Spinal cord (tissue), 10 donors: ENCODE data around the gene TMEM178B. TPM values are rescaled to one million over a fixed set of nuclear protein-coding genes. Genes with fewer than 3 reads are reported as not detected.

Experiments used
- DNase-seq, 6 donors: peaks; one replicate each; pipeline versions ENCODE4 v3.0.0 to v3.0.0-alpha.2; 2013 to 2015; ENCODE audit warnings: low spot score in 6 of 6, low read depth in 4 of 6
- H3K27ac ChIP-seq: one replicate; pipeline ENCODE4 v1.5.1; 2013; ENCODE audit warnings: low read depth, low read length, control low read depth
- H3K27me3 ChIP-seq: one replicate; pipeline ENCODE4 v1.6.1; 2013; ENCODE audit warnings: low read length; ENCODE audit not compliant: control insufficient read depth, insufficient read depth
- H3K36me3 ChIP-seq: one replicate; pipeline ENCODE4 v1.6.1; 2013; ENCODE audit warnings: low read length; ENCODE audit not compliant: control insufficient read depth, insufficient read depth
- H3K4me1 ChIP-seq: one replicate; pipeline ENCODE4 v1.6.1; 2013; ENCODE audit warnings: low read length; ENCODE audit not compliant: control insufficient read depth, insufficient read depth
- H3K4me3 ChIP-seq: one replicate; pipeline ENCODE4 v1.5.1; 2013; ENCODE audit warnings: low read depth, low read length, control low read depth
- H3K9me3 ChIP-seq: one replicate; pipeline ENCODE4 v1.6.1; 2013; ENCODE audit warnings: low read length; ENCODE audit not compliant: control insufficient read depth, insufficient read depth
- WGBS: methylation state at CpG from one replicate; pipeline ENCODE4 v1.1.5; 2013; ENCODE audit warnings: missing lambda C conversion rate; ENCODE audit not compliant: insufficient coverage; 5-methylcytosine and 5-hydroxymethylcytosine counted together
- polyA plus RNA-seq, 2 donors: library from polyadenylated mRNA; unstranded; fragments of 120-200 nt; gene quantifications; one replicate each; pipeline ENCODE4 v1.2.1, GENCODE V29; 2013; ENCODE audit not compliant: insufficient read length in 2 of 2
- total RNA-seq, 2 donors: library from RNA; depleted of rRNA in 1 of 2; stranded (reverse); fragments of 120-200 nt in 1 of 2; fragments of >200 nt in 1 of 2; gene quantifications; one replicate each; pipeline versions ENCODE4 v1.2.3 to v1.2.4, GENCODE V29; 2013 to 2014
- donor health status: healthy.

TMEM178B gene
- total and polyA plus RNA-seq, 4 donors = 24.6 to 71.1 (median 52.1) TPM

DNA sequence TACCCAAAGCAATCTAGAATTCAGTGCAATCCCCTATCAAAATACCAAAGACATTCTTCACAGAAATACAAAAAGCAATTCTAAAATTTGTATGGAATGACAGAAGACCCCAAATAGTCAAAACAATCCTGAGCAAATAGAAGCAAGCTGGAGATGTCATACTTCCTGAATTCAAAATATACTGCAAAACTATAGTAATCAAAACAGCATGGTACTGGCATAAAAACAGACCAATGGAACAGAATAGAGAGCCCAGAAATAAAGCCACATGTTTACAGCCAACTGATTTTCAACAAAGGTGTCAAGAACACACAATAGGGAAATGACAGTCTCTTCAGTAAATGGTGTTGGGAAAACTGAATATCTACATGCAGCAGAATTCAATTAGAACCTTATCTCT, 353.3 kb downstream of the TMEM178B start:
- peaks cover 3% of the 10 kb centered on the region for H3K9me3 ChIP-seq
- no peaks in the 10 kb centered on the region for H3K27me3 ChIP-seq
- H3K36me3 ChIP-seq = no peaks in the 10 kb centered on the region
- DNase-seq = no peak
- no peak overlapping the region for H3K4me3 ChIP-seq
- peaks cover 8% of the 10 kb centered on the region for H3K4me1 ChIP-seq
- no peak overlapping the region for H3K27ac ChIP-seq

GRCh38 chr7:141430455-141431139, 356.7 kb downstream of the TMEM178B start:
- Histone ChIP-seq H3K9me3 (peaks cover 3% of the 10 kb centered on the region), H3K27ac (peak overlapping the region; percentile 22), H3K36me3 (no peaks in the 10 kb centered on the region), H3K4me1 (peaks cover 11% of the 10 kb centered on the region), H3K27me3 (no peaks in the 10 kb centered on the region), H3K4me3 (no peak overlapping the region)
- 31% methylated on average over 9 of the region's 12 CpGs for WGBS
- peak in 2 of 6 donors; percentile 16 to 42 for DNase-seq

DNA sequence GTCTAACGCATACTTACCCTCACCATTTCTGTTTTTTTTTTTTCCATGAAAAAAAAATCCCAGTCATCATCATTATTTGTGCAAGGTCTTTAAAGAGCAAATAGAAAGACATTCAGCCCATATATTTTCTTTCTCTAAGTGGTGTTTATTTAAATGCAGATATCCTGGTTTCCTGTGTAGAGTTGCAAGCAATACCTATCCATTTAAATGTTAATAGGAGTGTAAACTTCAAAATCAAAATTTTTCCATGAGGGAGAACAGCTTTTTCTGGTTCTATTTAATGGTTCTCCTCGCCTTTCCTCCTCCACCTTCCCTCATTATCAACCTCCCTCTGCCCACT, 357.2 kb downstream of the TMEM178B start:
- H3K4me3 ChIP-seq = no peak overlapping the region
- no peaks in the 10 kb centered on the region for H3K27me3 ChIP-seq
- peak overlapping the region; percentile 22 for H3K27ac ChIP-seq
- peaks cover 16% of the 10 kb centered on the region for H3K4me1 ChIP-seq
- H3K9me3 ChIP-seq = peaks cover 3% of the 10 kb centered on the region
- no peaks in the 10 kb centered on the region for H3K36me3 ChIP-seq
- no CpG with 5 or more reads among the region's 2 CpGs for WGBS
- DNase-seq = no peak

- H3K27ac ChIP-seq = no peak overlapping the region
- WGBS = no CpG with 5 or more reads among the region's 1 CpG
Measured at GRCh38 chr7:141431711-141432110, 357.8 kb downstream of the TMEM178B start.

GRCh38 chr7:141433698-141434097, 359.8 kb downstream of the TMEM178B start:
- Histone ChIP-seq H3K4me3 (no peak overlapping the region), H3K36me3 (peaks cover 6% of the 10 kb centered on the region), H3K4me1 (peaks cover 32% of the 10 kb centered on the region), H3K27me3 (no peaks in the 10 kb centered on the region), H3K9me3 (no peaks in the 10 kb centered on the region), H3K27ac (no peak overlapping the region)
- DNase-seq = no peak
- WGBS = 20% methylated on average over 1 of the region's 2 CpGs

More at GRCh38 chr7:141431711-141432110, 357.8 kb downstream of the TMEM178B start:
- DNase-seq = no peak
- no peaks in the 10 kb centered on the region for H3K27me3 ChIP-seq
- H3K36me3 ChIP-seq = no peaks in the 10 kb centered on the region
- H3K4me1 ChIP-seq = peaks cover 22% of the 10 kb centered on the region
- H3K4me3 ChIP-seq = no peak overlapping the region
- peaks cover 3% of the 10 kb centered on the region for H3K9me3 ChIP-seq

DNA sequence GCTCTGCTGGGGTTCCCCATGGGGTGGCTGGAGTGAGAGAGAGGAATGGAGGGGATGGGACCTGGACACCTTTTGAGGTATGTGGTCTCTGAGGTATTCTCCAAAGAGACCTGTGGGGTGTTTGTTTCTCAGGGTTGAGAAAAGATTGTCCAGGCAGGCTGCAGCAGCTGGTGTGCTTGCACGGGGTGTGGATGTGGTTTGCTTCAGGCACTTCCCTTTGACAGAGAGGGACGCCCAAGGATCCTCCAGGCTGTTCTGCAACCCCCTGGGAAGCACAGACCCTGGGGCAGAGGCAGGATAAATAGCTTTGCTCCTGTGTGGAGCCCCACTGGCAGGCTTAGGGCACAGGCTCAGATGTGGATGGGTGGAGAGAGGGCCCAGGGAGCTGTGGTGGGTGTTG, 362.3 kb downstream of the TMEM178B start:
- Histone ChIP-seq H3K9me3 (no peaks in the 10 kb centered on the region), H3K4me1 (peaks cover 29% of the 10 kb centered on the region), H3K4me3 (no peak overlapping the region), H3K27ac (no peak overlapping the region), H3K27me3 (no peaks in the 10 kb centered on the region), H3K36me3 (peaks cover 14% of the 10 kb centered on the region)
- 59% methylated on average over 2 of the region's 2 CpGs for WGBS
- no peak for DNase-seq

- 37% methylated on average over 4 of the region's 7 CpGs for WGBS
- no peaks in the 10 kb centered on the region for H3K9me3 ChIP-seq
- H3K27ac ChIP-seq = peak overlapping the region; percentile 5
- peaks cover 29% of the 10 kb centered on the region for H3K4me1 ChIP-seq
- no peak overlapping the region for H3K4me3 ChIP-seq
- peak in 1 of 6 donors; percentile 53 for DNase-seq
- H3K36me3 ChIP-seq = peaks cover 14% of the 10 kb centered on the region
- no peaks in the 10 kb centered on the region for H3K27me3 ChIP-seq
Measured at GRCh38 chr7:141436575-141437075, 362.8 kb downstream of the TMEM178B start.

DNA sequence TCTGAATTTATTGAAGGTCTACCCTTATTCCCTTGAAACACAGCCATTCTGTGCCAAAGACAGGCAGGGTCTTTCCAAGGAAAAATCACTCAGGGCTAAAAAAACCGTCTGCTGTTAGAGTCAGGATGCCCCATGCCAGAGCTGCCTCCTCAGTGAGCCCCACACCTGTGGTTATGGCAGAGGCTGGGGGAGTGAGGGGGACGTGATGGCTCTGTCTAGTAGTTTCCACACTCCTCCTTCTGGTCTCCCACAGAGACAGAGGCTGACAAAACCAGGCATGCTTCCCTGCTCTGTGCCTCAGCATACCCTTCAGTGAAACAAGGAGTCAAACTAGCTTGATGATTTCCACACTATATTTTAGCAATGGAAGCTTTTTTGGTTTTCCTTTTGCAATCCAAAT, 365.3 kb downstream of the TMEM178B start:
- WGBS = no CpG with 5 or more reads among the region's 2 CpGs
- H3K4me3 ChIP-seq = no peak overlapping the region

GRCh38 chr7:141439776-141440175, 365.9 kb downstream of the TMEM178B start:
- no peaks in the 10 kb centered on the region for H3K9me3 ChIP-seq
- H3K36me3 ChIP-seq = peaks cover 14% of the 10 kb centered on the region
- DNase-seq = no peak
- no CpG with 5 or more reads among the region's 1 CpG for WGBS
- H3K27ac ChIP-seq = no peak overlapping the region
- no peaks in the 10 kb centered on the region for H3K27me3 ChIP-seq
- H3K4me1 ChIP-seq = peaks cover 32% of the 10 kb centered on the region
- H3K4me3 ChIP-seq = no peak overlapping the region

More for the DNA sequence above, 365.3 kb downstream of the TMEM178B start:
- peak in 1 of 6 donors; percentile 20 for DNase-seq
- Histone ChIP-seq H3K27ac (no peak overlapping the region), H3K4me1 (peaks cover 29% of the 10 kb centered on the region), H3K27me3 (no peaks in the 10 kb centered on the region), H3K36me3 (peaks cover 14% of the 10 kb centered on the region), H3K9me3 (no peaks in the 10 kb centered on the region)
